HepG2 (cell line): ENCODE data around the gene C2orf74. TPM values are rescaled to one million over a fixed set of nuclear protein-coding genes. Genes with fewer than 3 reads are reported as not detected.

Experiments used
- ATAC-seq: fragments of 200-7000 bp; cut with Tn5 transposase; 3 replicates; pipeline ENCODE4 v1.9.1; 2020; ENCODE audit warnings: mild to moderate bottlenecking, moderate library complexity
- BruUV-seq: library from RNA; stranded (reverse); fragments of 400-500 nt; replicated peaks from 2 replicates; lab custom pipeline; 2021; lab: Mats Ljungman, UMichigan
- CTCF ChIA-PET: fragments of 300-600 bp; formaldehyde crosslinking; extraction: SDS; loops from one replicate; lab custom pipeline; 2021; ENCODE audit warnings: low total read pairs, inconsistent platforms, low intra/inter-chr PET ratio; lab: Yijun Ruan, JAX
- POLR2A ChIA-PET: fragments of 350-600 bp; sonication (Branson Sonifier 250); formaldehyde crosslinking; loops from one replicate; lab custom pipeline; 2020; ENCODE audit warnings: antibody characterized with exemption, inconsistent platforms; lab: Yijun Ruan, JAX
- DNase-seq: peaks from one replicate; pipeline ENCODE4 v3.0.0-alpha.2; 2015; ENCODE audit warnings: low spot score
- FAIRE-seq: peaks from 3 replicates; lab custom pipeline; 2011; peaks lifted over from hg19 to GRCh38; lab: Jason Lieb, UNC
- H2AFZ ChIP-seq: one replicate; pipeline ENCODE4 v1.6.1; 2011; ENCODE audit warnings: low read length, inconsistent platforms
- H3K27ac ChIP-seq: fragments of 300-600 bp; 3 replicates; pipeline ENCODE4 v1.8.0; 2011; ENCODE audit warnings: mixed run types, mild to moderate bottlenecking, mixed read lengths, low read length, inconsistent platforms; ENCODE audit not compliant: insufficient read depth; ENCODE audit errors: extremely low read length
- H3K27me3 ChIP-seq, 2 experiments: fragments of 200-600 bp in 1 of 2; 2 replicates in 1 of 2; 3 replicates in 1 of 2; pipeline versions ENCODE4 v1.6.0 to v1.8.0; 2011; ENCODE audit warnings: low read length in 2 of 2, mild to moderate bottlenecking in 2 of 2, moderate library complexity in 2 of 2, inconsistent platforms in 1 of 2; ENCODE audit not compliant: insufficient read depth in 2 of 2, control insufficient read depth in 1 of 2
- H3K36me3 ChIP-seq, 2 experiments: fragments of 200-600 bp in 1 of 2; replicated peaks in 1 of 2; 2 replicates in 1 of 2; 3 replicates in 1 of 2; pipeline versions ENCODE4 v1.5.1 to v1.8.0; 2011; ENCODE audit warnings: low read length in 2 of 2, inconsistent platforms in 1 of 2; ENCODE audit not compliant: insufficient read depth in 2 of 2, control insufficient read depth in 1 of 2
- H3K4me1 ChIP-seq: 2 replicates; pipeline ENCODE4 v1.5.1; 2012; ENCODE audit warnings: low read length, inconsistent platforms; ENCODE audit not compliant: insufficient read depth
- H3K4me2 ChIP-seq: 2 replicates; pipeline ENCODE4 v1.6.0; 2011; ENCODE audit warnings: low read depth, low read length, inconsistent platforms
- H3K4me3 ChIP-seq, 3 experiments: fragments of 200-600 bp in 1 of 3; sonication (generic), shearing (Covaris generic) in 1 of 3; replicated peaks in 1 of 3; 2 replicates each; pipeline ENCODE4 v1.5.1; 2011 to 2016; ENCODE audit warnings: low read length in 3 of 3, inconsistent platforms in 2 of 3, low read depth in 2 of 3, mild to moderate bottlenecking in 2 of 3, control low read depth in 1 of 3, mixed read lengths in 1 of 3; ENCODE audit not compliant: insufficient read depth in 1 of 3
- H3K79me2 ChIP-seq: one replicate; pipeline ENCODE4 v1.6.1; 2011; ENCODE audit warnings: low read length, inconsistent platforms; ENCODE audit not compliant: insufficient read depth
- H3K9ac ChIP-seq: 2 replicates; pipeline ENCODE4 v1.6.0; 2011; ENCODE audit warnings: mild to moderate bottlenecking, low read depth, low read length, inconsistent platforms; ENCODE audit not compliant: insufficient read depth
- H3K9me3 ChIP-seq: 2 replicates; pipeline ENCODE4 v1.5.1; 2012; ENCODE audit warnings: mild to moderate bottlenecking, low read length
- H4K20me1 ChIP-seq: 2 replicates; pipeline ENCODE4 v1.6.0; 2011; ENCODE audit warnings: inconsistent platforms, mild to moderate bottlenecking, low read length, moderate library complexity; ENCODE audit not compliant: insufficient read depth
- FOXA1 ChIP-seq, 2 experiments: fragments of 450-650 bp in 1 of 2; sonication (generic) in 1 of 2; formaldehyde crosslinking in 1 of 2; IDR thresholded peaks; 2 replicates each; pipeline versions ENCODE4 v1.4.0 to v1.6.1; 2016 to 2020; ENCODE audit warnings: missing genetic modification reagents in 1 of 2
- GLI4 ChIP-seq: sonication (generic); formaldehyde crosslinking; IDR thresholded peaks from 2 replicates; pipeline ENCODE4 v1.5.1; 2020; ENCODE audit warnings: missing genetic modification reagents, mild to moderate bottlenecking, moderate library complexity, borderline replicate concordance
- NONO ChIP-seq, 2 experiments: fragments of 450-650 bp in 1 of 2; sonication (generic) in 1 of 2; formaldehyde crosslinking in 1 of 2; IDR thresholded peaks in 1 of 2; conservative IDR thresholded peaks in 1 of 2; 2 replicates each; pipeline versions ENCODE4 v1.6.1 to v1.8.0; 2017 to 2022; ENCODE audit warnings: mild to moderate bottlenecking in 1 of 2, missing genetic modification reagents in 1 of 2, moderate library complexity in 1 of 2
- RAD51 ChIP-seq: fragments of 450-650 bp; IDR thresholded peaks from 2 replicates; pipeline ENCODE4 v1.6.1; 2016; ENCODE audit warnings: borderline replicate concordance
- SOX6 ChIP-seq, 2 experiments: fragments of 450-650 bp in 1 of 2; sonication (generic) in 1 of 2; formaldehyde crosslinking in 1 of 2; IDR thresholded peaks; 2 replicates each; pipeline versions ENCODE4 v1.4.0 to v1.6.1; 2017 to 2020; ENCODE audit warnings: antibody characterized with exemption in 1 of 2, mild to moderate bottlenecking in 1 of 2, missing genetic modification reagents in 1 of 2
- SP5 ChIP-seq: IDR thresholded peaks from 2 replicates; pipeline ENCODE4 v1.6.1; 2016; ENCODE audit warnings: low read depth, borderline replicate concordance
- ZKSCAN5 ChIP-seq: sonication (generic); formaldehyde crosslinking; IDR thresholded peaks from 2 replicates; pipeline ENCODE4 v1.5.1; 2020; ENCODE audit warnings: mild to moderate bottlenecking, missing genetic modification reagents
- ZNF10 ChIP-seq: sonication (generic); formaldehyde crosslinking; IDR thresholded peaks from 2 replicates; pipeline ENCODE4 v1.4.0; 2020; ENCODE audit warnings: mild to moderate bottlenecking, low read depth, missing genetic modification reagents, borderline replicate concordance
- ZNF180 ChIP-seq: sonication (generic); formaldehyde crosslinking; IDR thresholded peaks from 2 replicates; pipeline ENCODE4 v1.4.0; 2020; ENCODE audit warnings: low read depth, missing genetic modification reagents, borderline replicate concordance
- ZNF513 ChIP-seq: sonication (generic); formaldehyde crosslinking; conservative IDR thresholded peaks from 2 replicates; pipeline ENCODE4 v1.5.0; 2020; ENCODE audit warnings: missing genetic modification reagents
- WGBS: methylation state at CpG from one replicate; pipeline ENCODE4 v1.1.6; 2017; ENCODE audit warnings: low lambda C conversion rate; 5-methylcytosine and 5-hydroxymethylcytosine counted together
- in situ Hi-C: cut with HindIII; loops from 2 replicates; pipeline ENCODE4 v1.10.0; 2017; ENCODE audit warnings: low pct_unique_long_range_greater_than_20kb; ENCODE audit not compliant: extremely low pct_ligation_motif_present
- intact Hi-C: fragments of 100-400 bp; cut with micrococcal nuclease; formaldehyde crosslinking; loops from one replicate; pipeline ENCODE4 v1.10.0; 2022; ENCODE audit not compliant: unreplicated experiment
- polyA plus RNA-seq, 8 experiments: library from polyadenylated mRNA; depleted of rRNA in 3 of 8; stranded (reverse) in 7 of 8; unstranded in 1 of 8; fragments of >200 nt; fragmentation: Illumina TruSeq in 4 of 8; extraction: Trizol in 4 of 8; gene quantifications; 2 replicates each; pipeline versions ENCODE4 v1.2.1 to v1.2.3, GENCODE V29; 2011 to 2016; ENCODE audit warnings: low read depth in 4 of 8, missing spikeins in 1 of 8, mixed read lengths in 1 of 8; ENCODE audit not compliant: insufficient read depth in 1 of 8
- total RNA-seq, 5 experiments: library from RNA; depleted of rRNA; stranded (reverse); fragments of >200 nt; fragmentation: Illumina TruSeq; extraction: Trizol; gene quantifications; 2 replicates each; pipeline ENCODE4 v1.2.3, GENCODE V29; 2016; ENCODE audit warnings: low read depth in 1 of 5
- TF ChIP-seq, protein P1 (sequence below): sonication (generic); formaldehyde crosslinking; conservative IDR thresholded peaks from 2 replicates; pipeline ENCODE4 v1.8.0; 2022; ENCODE audit warnings: mild to moderate bottlenecking, moderate library complexity, missing genetic modification reagents

The C2orf74 gene
- total and polyA plus RNA-seq, 2 of the 13 experiments (the other 11 are each of a cell fraction or from before 2014, with no cell fraction given), result 10.6 to 13.8 TPM

DNA sequence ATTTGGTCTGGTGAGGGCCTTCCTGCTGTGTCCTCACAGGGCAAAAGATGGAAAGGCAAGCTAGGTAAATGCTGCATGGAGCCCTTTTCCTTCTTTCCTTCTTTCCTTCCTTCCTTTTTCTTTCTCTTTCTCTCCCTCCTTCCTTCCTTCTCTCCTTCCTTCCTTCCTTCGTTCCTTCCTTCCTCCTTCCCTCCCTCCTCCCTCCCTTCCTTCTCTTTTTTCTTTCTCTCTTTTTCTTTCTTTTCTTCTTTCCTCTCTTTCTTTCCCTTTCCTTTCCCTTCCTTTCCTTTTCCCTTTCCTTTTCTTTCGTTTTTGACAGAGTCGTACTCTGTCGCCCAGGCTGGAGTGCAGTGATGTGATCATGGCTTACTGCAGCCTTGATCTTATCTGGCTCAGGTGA lies 23.1 kb upstream of the C2orf74 start:
- H3K4me3 ChIP-seq, result no peak overlapping the region
- no peak overlapping the region for H3K4me2 ChIP-seq
- no peak overlapping the region for H2AFZ ChIP-seq
- no peak for FAIRE-seq
- H3K79me2 ChIP-seq, result no peaks in the 10 kb centered on the region
- no TSS peak for BruUV-seq
- in situ Hi-C loops (no loop called here), intact Hi-C loops (no loop called here)
- WGBS, result 76% methylated on average over 4 of the region's 4 CpGs
- H3K27me3 ChIP-seq, result no peaks in the 10 kb centered on the region
- H3K9ac ChIP-seq, result no peak overlapping the region
- ChIA-PET POLR2A (interaction anchor here (1.0 kb wide), 1 partner anchor 38 kb away, joined by 3 read pairs; no protein-coding TSS in a partner anchor), CTCF (no interaction called here)
- no peak for TF ChIP-seq GLI4 (CRISPR knock-in tag)
- TF ChIP-seq, protein P1, sequence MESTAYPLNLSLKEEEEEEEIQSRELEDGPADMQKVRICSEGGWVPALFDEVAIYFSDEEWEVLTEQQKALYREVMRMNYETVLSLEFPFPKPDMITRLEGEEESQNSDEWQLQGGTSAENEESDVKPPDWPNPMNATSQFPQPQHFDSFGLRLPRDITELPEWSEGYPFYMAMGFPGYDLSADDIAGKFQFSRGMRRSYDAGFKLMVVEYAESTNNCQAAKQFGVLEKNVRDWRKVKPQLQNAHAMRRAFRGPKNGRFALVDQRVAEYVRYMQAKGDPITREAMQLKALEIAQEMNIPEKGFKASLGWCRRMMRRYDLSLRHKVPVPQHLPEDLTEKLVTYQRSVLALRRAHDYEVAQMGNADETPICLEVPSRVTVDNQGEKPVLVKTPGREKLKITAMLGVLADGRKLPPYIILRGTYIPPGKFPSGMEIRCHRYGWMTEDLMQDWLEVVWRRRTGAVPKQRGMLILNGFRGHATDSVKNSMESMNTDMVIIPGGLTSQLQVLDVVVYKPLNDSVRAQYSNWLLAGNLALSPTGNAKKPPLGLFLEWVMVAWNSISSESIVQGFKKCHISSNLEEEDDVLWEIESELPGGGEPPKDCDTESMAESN (CRISPR knock-in tag), result no peak
- 0 out of 2 replicates have a peak, but pooled peaks have one; percentile 31 for TF ChIP-seq FOXA1 (IDR thresholded peaks at IDR 0.05)
- TF ChIP-seq FOXA1 (CRISPR knock-in tag; IDR thresholded peaks at IDR 0.05), result no peak
- TF ChIP-seq ZKSCAN5 (CRISPR knock-in tag), result no peak
- TF ChIP-seq SP5 (CRISPR knock-in tag), result no peak
- no peak for TF ChIP-seq ZNF10 (CRISPR knock-in tag)
- TF ChIP-seq SOX6 (IDR thresholded peaks at IDR 0.05), result no peak
- TF ChIP-seq SOX6 (CRISPR knock-in tag; IDR thresholded peaks at IDR 0.05), result no peak
- TF ChIP-seq ZNF180, result no peak
- TF ChIP-seq RAD51, result no peak
- no peak for TF ChIP-seq ZNF513 (CRISPR knock-in tag)
- 0 out of 2 replicates have a peak, but pooled peaks have one; percentile 55 for TF ChIP-seq NONO (IDR thresholded peaks at IDR 0.05)
- TF ChIP-seq NONO (CRISPR knock-in tag; conservative IDR thresholded peaks at IDR 0.05), result no peak
- no peak for ATAC-seq
- H4K20me1 ChIP-seq, result no peaks in the 10 kb centered on the region
- no peak overlapping the region for H3K27ac ChIP-seq
- no peaks in the 10 kb centered on the region for H3K36me3 ChIP-seq
- no peaks in the 10 kb centered on the region for H3K4me1 ChIP-seq
- H3K9me3 ChIP-seq, result no peaks in the 10 kb centered on the region
- DNase-seq, result no peak
